ENCODE data around the gene CAPN9.

The CAPN9 gene

DNA sequence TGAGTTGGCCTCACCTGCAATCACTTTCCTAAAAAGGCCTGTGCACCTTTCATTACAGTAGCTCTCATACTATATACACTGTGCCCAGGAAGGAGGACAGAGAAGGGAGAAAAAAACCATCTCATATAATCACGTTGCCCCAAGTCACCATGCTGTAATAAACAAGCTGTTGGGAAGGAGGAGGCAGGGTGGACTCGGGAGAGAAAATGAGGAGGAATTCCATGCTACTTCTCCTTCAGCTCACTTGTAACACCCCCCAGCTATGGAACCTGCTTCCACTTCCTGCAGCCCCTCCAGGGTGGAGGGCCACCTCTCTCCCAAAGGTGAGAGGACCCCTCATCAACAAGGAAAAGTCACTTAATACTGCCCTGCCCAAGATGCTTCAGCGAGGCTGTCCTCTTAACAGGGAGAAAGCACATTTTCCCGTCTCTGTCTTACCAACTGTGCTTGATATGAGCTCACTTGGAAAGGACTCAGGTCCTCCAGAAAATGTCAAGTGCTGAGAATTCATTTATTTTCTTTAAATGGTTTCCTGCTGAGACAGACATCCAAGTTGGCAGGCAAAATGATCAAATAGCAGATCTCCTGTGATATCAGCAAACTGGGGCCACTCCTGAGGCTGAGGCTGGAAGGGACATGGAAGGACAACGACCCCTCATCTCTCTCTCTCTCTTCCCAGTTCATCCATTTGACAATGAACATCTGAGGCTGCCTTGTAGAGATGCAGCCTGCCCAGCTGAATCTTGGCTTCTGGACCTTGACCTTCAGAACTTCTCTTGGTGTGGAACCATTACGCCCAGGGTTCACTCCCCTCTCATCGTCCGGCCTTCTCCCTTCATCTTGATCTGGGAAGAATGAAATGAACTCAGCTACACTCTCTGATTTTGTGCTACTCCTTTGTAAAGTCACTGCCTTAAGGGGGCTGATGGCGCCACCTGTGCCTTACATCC, 54.0 kb downstream of the CAPN9 start:
- no peak for DNase-seq (ENCODE audit: low read depth)

DNA sequence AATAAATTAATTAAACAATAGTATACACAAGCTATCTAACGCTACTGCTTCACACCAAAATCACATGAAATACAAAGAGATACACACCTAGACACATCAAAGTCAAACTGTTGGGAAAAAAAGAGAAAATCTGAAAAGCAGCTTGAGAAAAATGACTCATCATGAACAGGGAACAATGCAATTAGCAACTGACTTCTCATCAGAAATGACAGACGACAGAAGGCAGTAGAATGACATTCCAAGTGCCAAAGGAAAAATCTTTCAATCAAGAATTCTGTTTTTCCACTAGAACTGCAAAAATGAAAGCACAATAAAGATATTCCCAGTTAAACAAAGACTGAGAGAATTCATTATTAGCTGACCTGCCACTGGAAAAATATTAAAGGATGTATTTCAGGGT, 57.2 kb downstream of the CAPN9 start:
- no peak for DNase-seq (ENCODE audit: low read depth)

DNA sequence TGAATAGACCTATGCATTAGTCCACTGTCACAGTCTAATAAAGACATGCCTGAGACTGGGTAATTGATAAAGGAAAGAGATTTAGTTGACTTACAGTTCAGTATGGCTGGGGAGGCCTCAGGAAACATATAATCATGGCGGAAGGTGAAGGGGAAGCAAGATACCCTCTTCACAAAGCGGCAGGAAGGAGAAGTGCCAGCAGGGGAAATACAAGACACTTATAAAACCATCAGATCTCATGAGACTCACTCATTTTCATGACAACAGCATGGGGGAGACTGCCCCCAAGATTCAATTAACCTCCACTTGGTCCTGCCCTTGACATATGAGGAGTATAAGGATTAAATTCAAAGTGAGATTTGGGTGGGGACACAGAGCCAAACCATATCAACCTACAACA, 59.4 kb downstream of the CAPN9 start:
- no peak for DNase-seq (ENCODE audit: low read depth)

DNA sequence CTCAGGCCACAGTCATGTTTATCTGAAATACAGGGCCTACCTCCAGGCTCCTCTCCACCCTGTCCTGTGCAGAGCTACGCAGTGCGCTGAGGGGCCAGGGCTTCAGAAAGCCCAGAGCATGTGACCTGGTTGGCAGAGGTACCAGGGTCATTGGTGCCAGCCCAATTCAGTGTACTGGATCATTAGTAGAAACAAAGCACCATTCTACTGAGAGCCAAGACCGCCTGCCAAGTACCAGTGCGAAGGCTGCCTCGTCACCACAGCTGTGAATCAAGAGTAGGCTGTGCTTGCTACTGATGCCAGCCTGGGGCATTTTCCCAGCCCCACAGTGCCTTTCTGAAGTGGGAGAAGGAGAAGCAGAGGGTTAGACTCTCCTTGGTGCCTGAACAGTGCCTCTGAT, 59.8 kb downstream of the CAPN9 start:
- DNase-seq (ENCODE audit: low read depth): no peak

DNA sequence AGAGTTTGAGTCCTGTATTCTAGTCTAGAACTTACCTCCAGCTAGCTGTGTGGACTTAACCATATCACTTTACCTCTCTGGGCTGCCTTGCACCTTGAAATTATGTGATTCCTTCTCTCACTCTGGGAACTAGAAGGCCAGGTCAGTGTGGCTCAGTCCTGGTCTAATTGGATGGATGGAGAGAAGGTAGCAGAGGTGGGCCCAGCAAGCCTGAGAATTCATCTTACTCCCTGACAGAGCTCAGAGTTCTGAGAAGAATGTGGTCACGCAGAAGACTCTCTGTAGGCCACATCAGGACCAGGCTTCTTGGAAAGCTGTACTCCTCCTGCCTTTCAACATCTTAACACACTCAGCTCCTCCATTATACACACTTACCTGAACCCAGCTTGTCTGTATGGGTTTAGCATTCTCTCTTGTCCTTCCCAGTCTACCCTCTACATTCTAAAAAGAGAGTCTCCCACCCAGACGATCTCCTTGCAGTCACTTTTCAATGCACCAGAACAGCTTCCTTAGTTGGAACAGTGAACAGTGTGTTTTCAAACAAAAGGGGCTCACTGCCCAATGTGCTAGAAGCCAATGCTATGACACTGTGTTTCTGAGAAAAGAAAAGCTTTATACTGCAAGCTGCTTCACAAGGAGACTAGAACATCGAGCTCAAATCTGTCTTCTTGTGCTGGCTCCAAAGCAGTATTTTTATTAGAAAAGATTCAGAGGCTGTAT, 60.5 kb downstream of the CAPN9 start:
- DNase-seq (ENCODE audit: low read depth): no peak

DNA sequence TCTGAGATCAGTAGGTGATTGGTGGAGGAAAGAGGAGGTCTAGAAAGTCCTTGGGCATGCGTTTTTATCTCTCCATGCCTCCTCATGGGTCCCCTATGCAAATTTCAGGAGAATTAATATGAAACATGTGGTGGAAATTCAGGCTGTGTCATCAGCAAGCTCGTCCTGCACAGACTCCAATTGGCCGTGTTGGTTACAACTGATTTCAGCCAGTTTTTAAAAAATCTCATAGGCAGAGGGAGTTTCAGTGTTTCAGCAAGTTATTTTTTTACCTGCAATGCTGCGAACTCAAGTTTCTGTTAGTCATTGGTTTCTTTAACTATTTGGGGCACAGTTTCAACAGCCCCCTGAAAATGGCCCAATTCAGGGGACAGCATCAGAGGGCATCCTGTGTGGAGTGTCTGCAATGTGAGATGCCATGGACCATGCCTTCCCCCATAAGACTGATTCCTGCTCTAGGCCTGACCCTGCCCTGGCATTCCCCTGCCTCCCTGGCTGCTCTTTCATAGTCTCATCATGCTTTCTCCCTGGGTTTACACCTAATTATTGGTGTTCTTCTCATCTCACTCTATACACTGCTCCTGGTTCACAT, 61.2 kb downstream of the CAPN9 start:
- DNase-seq (ENCODE audit: low read depth): no peak

DNA sequence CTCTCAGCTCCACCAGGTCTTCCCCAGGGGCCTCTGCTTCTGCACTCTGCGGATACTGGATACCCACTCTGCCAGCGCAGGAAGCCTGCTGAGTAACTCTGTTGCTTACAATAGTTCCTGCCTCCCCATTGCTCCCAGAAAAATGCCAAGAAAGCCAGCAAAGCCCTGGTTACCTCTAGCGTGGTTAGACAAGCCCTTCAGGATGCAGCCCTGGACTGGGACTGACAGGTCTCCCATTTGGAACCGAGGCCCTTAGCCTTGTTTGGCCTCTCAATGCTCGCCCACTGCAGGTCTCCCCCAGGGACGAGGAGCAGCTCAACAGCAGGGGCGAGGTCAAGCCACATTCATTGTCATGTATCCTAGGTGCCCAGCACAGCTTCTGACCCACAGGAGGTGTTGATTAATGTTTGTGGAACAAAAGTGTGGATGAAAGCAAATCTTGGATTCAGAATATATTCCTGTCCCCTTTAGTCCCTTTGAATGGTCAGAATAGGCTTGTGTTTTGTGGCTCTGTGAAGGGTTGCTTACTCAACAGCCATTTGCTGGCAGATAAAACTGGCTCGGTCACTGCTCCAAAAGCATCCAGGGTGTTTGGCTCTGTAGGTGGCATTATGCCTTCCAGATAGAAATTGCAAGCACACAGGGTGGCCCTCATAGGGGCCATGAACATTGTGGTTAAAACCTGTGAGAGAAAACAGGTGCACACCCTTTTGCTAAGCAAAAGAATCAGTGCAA, 62.2 kb downstream of the CAPN9 start:
- no peak for DNase-seq (ENCODE audit: low read depth)

DNA sequence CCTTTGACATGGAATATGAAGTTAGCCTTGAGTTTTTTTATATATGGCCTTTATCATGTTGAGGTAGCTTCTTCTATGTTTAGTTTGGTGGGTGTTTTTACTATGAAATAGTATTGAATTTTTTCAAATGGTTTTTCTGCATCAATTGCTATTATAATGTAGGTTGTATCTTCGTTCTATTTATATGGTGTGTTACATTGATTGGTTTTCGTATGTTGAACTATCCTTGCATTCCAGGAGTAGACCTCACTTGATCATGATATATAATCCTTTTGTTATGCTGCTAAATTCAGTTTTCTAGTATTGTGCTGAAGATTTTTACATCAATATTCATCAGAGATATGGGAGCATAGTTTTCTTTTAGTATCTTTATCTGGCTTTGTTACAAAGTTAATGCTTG, 65.4 kb downstream of the CAPN9 start:
- no peak for DNase-seq (ENCODE audit: low read depth)

DNA sequence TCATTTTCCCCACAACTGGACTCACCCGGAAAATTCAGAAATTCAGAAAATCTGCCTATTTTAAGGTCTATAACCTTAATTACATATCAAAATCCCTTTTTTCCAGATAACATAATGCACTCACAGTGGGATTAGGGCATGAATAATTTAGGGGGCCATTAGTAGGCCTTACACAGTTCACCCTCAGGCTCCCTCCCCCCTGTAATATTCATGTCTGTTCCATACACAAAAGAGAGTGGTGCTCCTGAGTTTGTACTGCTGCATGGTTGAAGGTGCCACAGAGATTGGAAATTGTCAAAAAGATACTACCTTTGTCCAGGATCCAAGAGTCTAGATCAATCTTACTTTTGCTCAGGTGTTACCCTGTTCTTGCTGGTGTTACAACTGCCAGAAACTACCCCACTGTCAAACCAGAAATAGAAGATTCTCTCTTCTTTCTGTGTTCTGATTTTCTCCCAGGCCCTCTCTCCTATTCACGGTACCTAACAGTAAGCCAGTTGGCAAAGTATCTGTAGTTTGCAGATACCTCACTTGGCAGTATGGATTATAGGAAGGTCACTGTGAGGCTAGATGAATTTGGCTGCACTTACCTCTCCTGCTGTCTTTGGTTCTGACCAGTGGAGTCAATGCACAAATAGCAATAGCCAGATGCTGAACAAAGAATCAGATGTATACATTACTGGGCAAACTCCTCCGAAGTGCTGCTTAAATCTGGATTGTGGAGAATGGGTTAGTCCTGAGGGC, 67.9 kb downstream of the CAPN9 start:
- DNase-seq (ENCODE audit: low read depth): no peak

DNA sequence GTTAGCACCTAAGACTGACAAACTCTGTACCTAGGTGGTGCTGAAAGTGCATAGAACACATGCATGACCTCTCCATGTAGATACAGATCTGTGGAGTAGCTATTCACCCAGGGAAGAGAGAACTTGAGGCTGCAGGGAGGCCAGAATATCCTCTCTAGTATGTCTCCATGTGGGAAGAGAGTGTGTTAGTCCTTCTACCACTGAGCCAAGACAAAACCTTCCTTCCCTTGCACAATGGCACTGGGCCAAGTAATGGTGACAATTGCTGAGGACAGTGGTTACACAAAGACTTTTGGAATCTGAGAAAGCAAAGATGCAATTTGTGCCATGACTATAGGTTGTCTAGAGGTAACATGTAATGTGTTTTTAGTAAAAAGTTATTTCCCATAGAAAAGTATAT, 68.8 kb downstream of the CAPN9 start:
- DNase-seq (ENCODE audit: low read depth): no peak

DNA sequence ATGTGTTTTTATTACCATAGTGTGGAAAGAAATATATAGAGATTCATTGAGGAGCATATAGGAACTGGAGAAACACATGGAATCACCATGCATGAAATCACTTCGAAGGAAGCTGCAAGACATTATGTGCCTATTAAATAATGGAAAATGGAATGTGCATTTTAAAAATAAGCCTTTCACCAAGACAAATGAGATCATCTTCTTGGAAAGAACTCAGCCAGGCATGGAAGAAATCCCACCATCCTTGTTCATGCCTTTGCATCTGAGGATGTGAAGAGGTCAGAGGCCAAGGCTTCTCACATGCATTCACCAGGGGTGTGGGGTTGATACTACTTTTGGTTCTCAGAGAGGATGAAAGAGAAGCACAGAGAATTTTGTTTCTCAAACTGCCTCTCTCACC, 71.2 kb downstream of the CAPN9 start:
- no peak for DNase-seq (ENCODE audit: low read depth)

DNA sequence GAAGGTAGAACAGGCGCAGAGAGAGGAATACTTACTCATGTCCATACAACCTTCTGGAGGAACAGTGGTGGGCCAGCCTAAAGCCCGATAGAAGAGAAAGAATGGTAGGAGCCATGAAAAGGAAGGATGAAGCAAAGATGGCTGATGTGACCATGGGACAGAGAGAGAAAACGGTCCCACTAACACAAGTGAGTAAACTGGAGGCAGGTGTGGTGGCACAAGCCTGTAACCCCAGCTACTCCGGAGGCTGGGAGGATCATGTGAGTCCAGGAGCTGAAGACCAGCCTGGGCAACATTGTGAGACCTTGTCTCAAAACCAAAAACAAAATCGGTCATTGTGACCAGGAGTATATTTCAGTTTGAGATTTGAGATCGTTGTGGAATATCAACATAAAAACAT, 71.7 kb downstream of the CAPN9 start:
- DNase-seq (ENCODE audit: low read depth): no peak

DNA sequence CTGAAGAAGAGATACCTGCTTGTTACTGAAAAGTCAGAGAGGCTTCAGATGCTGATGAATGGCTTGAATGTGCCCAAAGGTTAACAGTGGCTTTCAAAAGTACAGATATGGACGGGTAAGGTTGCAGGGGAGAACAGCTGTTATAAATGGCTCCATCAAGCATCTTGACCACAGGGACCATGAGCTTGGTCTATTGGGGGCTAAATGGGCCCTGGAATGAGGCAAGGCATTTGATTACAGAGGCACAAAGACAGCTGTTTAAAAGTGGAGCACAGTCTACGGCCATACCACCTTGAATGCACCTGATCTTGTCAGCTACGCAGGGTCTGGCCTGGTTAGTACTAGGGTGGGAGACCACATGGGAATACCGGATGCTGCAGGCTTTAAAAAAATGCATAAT, 72.8 kb downstream of the CAPN9 start:
- no peak for DNase-seq (ENCODE audit: low read depth)

DNA sequence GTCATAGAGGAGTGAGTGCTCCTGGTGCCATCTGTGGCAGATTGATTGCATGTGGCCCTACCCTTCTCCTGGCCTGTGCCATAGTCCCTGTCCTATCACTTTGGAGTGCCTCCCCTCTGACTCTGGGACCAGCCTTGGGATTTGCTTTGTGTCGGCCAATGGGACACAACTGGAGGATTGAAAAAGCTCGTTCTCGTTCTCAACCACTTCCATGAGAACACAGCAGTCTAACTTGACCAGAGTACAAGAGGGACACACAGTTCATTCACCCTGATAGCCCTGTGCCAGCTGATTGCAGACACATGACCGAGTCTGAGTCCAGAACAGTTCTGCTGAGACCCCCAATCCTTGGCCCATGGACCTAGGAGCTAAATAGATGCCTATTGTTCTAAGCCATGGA, 73.4 kb downstream of the CAPN9 start:
- DNase-seq (ENCODE audit: low read depth): no peak

DNA sequence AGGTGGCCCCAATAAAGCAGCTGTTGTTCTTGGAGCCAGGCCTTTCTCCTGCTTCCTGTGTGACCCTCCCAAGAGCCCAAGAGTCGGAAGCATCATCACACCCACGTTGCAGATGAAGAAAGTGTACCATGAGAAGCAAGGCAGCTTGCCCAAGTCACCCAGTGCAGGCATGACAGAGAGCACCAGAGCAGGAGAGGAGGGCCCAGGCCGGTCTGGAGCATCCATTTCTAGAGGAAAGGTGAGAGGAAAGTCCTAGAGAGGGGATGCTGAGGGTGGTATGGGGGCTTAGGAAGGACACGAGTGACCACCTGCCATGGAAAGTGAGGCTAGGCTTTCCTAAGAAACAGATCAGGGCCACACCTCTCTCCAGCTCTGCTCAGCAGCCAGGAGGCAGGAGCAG, 74.2 kb downstream of the CAPN9 start:
- DNase-seq (ENCODE audit: low read depth): no peak

DNA sequence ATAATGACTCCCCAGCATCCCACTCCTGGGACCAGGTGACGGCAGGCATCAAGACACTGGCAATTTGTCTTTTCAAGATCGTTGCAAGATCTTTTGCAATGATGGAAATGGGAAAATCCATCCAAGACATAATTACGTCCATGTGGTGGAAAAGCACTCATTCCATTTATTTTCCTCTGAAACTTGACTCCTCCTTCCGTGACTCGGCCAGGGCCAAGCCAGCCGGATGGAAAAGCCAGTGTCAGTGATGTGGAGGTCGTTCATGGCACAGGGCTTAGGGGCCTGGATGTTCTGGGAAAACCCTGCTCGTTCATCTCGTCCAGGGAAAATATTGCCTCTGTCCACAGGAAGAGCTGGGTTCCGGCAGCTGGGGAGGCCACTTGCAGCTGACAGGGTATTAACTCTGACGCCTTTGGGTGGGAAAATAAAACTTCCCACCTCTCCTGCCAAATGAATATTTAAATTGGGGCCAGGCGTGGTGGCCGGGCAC, 74.9 kb downstream of the CAPN9 start:
- no peak for DNase-seq (ENCODE audit: low read depth)

DNA sequence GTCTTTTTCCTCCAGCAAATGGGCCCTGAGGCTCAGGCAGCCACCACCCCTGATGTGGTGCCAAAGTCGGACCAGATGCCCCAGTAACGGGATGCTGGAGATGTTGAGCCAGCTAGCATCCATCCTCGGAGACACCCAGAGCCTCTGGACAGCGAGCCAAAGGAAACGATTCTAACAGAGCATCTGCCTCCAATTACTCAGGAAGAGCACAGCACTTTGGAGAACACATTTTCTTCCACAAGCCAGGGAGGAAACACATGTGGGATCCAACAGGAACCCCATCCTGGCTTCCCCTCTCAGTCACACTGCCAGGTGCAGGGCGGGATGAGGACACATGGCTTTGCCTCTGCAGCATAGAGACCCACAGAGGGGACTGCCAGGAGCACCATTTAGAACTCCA, 76.2 kb downstream of the CAPN9 start:
- DNase-seq (ENCODE audit: low read depth): no peak

DNA sequence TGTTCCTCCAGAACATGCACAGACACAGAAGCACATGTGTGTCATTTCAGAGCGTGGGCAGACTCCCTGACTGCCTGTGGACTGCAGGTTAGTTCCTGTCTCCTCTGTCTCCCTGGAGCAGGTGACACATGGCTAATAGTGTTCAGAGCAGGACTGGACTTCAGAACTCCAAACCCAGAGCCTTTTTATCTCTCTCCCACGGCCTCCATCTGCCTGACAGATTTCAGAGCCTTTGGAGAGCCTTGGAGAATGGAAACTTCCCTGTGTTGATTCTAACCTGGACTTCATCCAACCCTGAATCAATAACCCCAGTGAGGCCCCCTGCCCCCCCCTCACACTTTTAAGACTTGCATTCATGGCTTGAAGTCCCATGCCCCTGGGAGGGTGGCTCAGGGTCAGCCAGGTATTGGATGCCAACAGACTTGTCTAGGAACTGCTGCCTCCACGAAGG, 76.8 kb downstream of the CAPN9 start:
- no peak for DNase-seq (ENCODE audit: low read depth)

DNA sequence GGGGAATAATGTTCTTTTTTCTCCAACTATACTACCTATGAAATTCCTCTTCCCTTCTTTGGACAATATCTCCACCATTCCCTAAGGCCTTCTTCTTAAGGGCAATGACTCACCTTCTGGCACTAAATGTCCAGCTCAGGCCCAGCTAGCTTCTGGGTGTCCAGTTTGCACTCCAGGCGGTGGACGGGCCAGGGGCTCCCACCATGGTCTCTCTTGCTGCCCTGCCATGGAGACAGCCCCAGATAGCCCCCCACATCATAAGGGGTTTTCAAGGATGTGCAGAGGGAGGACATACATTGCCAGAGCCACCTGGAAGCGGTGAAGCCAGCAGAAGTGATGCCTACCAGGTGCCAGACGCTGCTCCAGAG, 77.3 kb downstream of the CAPN9 start:
- DNase-seq (ENCODE audit: low read depth): no peak

DNA sequence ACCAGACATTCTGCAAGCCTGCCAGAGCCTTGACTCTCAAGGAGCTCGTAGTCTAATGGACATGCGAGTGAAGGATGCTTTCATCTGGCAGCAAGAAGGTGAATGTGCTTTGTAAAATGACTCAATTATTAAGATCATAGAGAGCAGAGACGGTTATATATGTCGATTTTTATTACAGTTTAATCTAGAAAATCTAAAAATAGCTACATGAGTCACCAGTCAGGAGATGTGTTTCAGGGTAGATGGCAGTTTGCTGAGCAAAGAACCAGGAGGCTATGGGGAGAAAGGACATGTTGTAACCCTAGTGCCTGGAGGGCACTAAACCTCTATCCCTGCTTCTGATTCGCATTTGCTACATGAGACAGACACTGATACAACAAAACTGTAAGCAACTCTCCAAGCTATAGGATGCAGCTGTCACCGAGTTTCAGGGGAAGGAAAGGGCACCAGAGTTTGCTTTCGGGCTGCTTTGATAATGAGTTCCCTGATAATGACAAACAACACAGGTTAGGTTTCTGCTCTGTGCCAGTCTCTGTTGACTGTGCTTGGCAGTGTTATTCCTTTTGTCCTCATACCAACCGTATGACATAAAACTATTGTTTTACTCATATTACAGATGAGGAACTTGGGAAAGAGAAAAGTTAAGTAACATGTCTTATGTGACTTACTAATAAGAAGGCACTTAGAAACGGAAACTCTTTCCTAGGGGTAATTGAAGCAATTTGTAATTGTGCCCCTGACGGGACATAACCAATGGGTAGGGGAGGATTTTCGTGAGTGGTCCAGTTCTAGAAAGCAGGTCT, 77.9 kb downstream of the CAPN9 start:
- no peak for DNase-seq (ENCODE audit: low read depth)

DNA sequence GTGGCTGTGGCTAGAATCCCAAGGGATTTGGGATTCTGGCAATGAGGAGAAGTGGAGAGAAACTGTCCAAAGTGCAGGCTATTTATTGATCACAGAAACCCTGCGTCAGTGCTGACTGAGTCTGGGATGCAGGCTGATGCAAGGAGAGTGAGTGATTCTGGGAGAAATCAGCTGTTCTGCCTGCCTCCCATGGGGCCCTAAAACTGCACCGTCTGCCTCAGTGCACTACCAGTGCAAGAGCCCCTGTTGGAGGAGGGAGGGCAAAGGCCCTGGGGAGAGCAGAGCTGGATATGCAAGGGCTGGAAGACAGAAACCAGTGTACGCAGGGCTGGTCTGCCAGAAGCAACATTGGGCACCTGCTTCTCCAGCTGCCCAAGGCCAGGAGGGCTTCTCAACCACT, 78.6 kb downstream of the CAPN9 start:
- DNase-seq (ENCODE audit: low read depth): no peak
